K562 (cell line): Measurements from ENCODE around the gene TMEM217. TPM values are rescaled to one million over a fixed set of nuclear protein-coding genes. Genes with fewer than 3 reads are reported as not detected.

Source experiments
- ATAC-seq: fragments of 200-7000 bp; cut with Tn5 transposase; 3 replicates; pipeline ENCODE4 v1.9.1; 2020; ENCODE audit warnings: moderate library complexity
- BruUV-seq: library from RNA; stranded (reverse); fragments of 400-500 nt; replicated peaks from 2 replicates; lab custom pipeline; 2021; lab: Mats Ljungman, UMichigan
- CTCF ChIA-PET: fragments of 300-600 bp; formaldehyde crosslinking; extraction: SDS; loops from one replicate; lab custom pipeline; 2021; ENCODE audit warnings: low intra/inter-chr PET ratio; lab: Yijun Ruan, JAX
- POLR2A ChIA-PET: fragments of 300-600, 350-650 bp; sonication (Branson Sonifier 250); formaldehyde crosslinking; extraction: SDS; loops from one replicate; lab custom pipeline; 2021; ENCODE audit warnings: antibody characterized with exemption, inconsistent platforms; lab: Yijun Ruan, JAX
- DNase-seq, 4 experiments: peaks; one replicate each; pipeline versions ENCODE4 v3.0.0 to v3.0.0-alpha.2; 2011 to 2018; ENCODE audit warnings: low spot score in 3 of 4, mixed read lengths in 3 of 4; ENCODE audit errors: extremely low read depth in 1 of 4
- FAIRE-seq: peaks from 2 replicates; lab custom pipeline; 2011; peaks lifted over from hg19 to GRCh38; lab: Jason Lieb, UNC
- H2AFZ ChIP-seq: 2 replicates; pipeline ENCODE4 v1.6.0; 2011; ENCODE audit warnings: low read depth, low read length, control low read depth, inconsistent platforms
- H3K27ac ChIP-seq: fragments of 200-600 bp; 3 replicates; pipeline ENCODE4 v1.8.0; 2011; ENCODE audit warnings: low read depth, mild to moderate bottlenecking, control low read depth, inconsistent platforms, low read length, moderate library complexity, mixed read lengths; ENCODE audit errors: extremely low read depth
- H3K27me3 ChIP-seq, 2 experiments: fragments of 300-600 bp in 1 of 2; 2 replicates in 1 of 2; 3 replicates in 1 of 2; pipeline versions ENCODE4 v1.6.0 to v1.8.0; 2011; ENCODE audit warnings: inconsistent platforms in 2 of 2, low read length in 2 of 2, mild to moderate bottlenecking in 1 of 2, mixed read lengths in 1 of 2, moderate library complexity in 1 of 2; ENCODE audit not compliant: control insufficient read depth in 2 of 2, insufficient read depth in 2 of 2
- H3K36me3 ChIP-seq: fragments of 300-600 bp; 3 replicates; pipeline ENCODE4 v1.8.0; 2011; ENCODE audit warnings: mild to moderate bottlenecking, low read length, inconsistent platforms; ENCODE audit not compliant: control insufficient read depth, insufficient read depth
- H3K4me1 ChIP-seq, 2 experiments: fragments of 200-600 bp in 1 of 2; replicated peaks in 1 of 2; 2 replicates in 1 of 2; 3 replicates in 1 of 2; pipeline versions ENCODE4 v1.5.1 to v1.8.0; 2011; ENCODE audit warnings: inconsistent platforms in 2 of 2, low read length in 2 of 2, mild to moderate bottlenecking in 1 of 2, mixed read lengths in 1 of 2, moderate library complexity in 1 of 2; ENCODE audit not compliant: control insufficient read depth in 2 of 2, insufficient read depth in 2 of 2
- H3K4me2 ChIP-seq: 2 replicates; pipeline ENCODE4 v1.6.1; 2011; ENCODE audit warnings: low read length, control low read depth, inconsistent platforms, mixed read lengths; ENCODE audit not compliant: insufficient read depth
- H3K4me3 ChIP-seq: fragments of 200-600 bp; sonication (generic), shearing (Covaris generic); 2 replicates; pipeline ENCODE4 v1.5.1; 2016; ENCODE audit warnings: control low read depth, inconsistent platforms
- H3K79me2 ChIP-seq: fragments of 200-600 bp; 3 replicates; pipeline ENCODE4 v1.8.0; 2011; ENCODE audit warnings: low read length, inconsistent platforms; ENCODE audit not compliant: control insufficient read depth, insufficient read depth
- H3K9ac ChIP-seq, 2 experiments: 2 replicates each; pipeline versions ENCODE4 v1.6.0 to v1.6.1; 2011; ENCODE audit warnings: low read depth in 2 of 2, low read length in 2 of 2, control low read depth in 1 of 2, inconsistent platforms in 1 of 2, mild to moderate bottlenecking in 1 of 2, mixed read lengths in 1 of 2; ENCODE audit not compliant: insufficient read depth in 1 of 2
- H3K9me1 ChIP-seq: one replicate; pipeline ENCODE4 v1.6.0; 2011; ENCODE audit warnings: inconsistent platforms, mild to moderate bottlenecking, low read length, moderate library complexity; ENCODE audit not compliant: control insufficient read depth, insufficient read depth
- H3K9me3 ChIP-seq: replicated peaks from 2 replicates; pipeline ENCODE4 v1.5.1; 2011; ENCODE audit warnings: low read depth, low read length, inconsistent platforms; ENCODE audit not compliant: control insufficient read depth, insufficient read depth
- H4K20me1 ChIP-seq: replicated peaks from 2 replicates; pipeline ENCODE4 v1.6.1; 2011; ENCODE audit warnings: low read length, inconsistent platforms, mixed read lengths; ENCODE audit not compliant: control insufficient read depth, insufficient read depth
- MEIS2 ChIP-seq: fragments of 450-650 bp; IDR thresholded peaks from 2 replicates; pipeline ENCODE4 v1.6.1; 2014; ENCODE audit warnings: mild to moderate bottlenecking; ENCODE audit not compliant: partially characterized antibody
- THRAP3 ChIP-seq: fragments of 450-650 bp; IDR thresholded peaks from 2 replicates; pipeline ENCODE4 v1.6.1; 2016; ENCODE audit warnings: mild to moderate bottlenecking, inconsistent platforms, borderline replicate concordance
- WGBS: fragments of 100-300 bp; shearing (Covaris generic); methylation state at CpG from one replicate; pipeline ENCODE4 v1.1.6; 2016; ENCODE audit warnings: low coverage, mixed read lengths; ENCODE audit not compliant: insufficient coverage; ENCODE audit errors: missing lambda C conversion rate; 5-methylcytosine and 5-hydroxymethylcytosine counted together
- in situ Hi-C: fragments of 300-500 bp; cut with MboI; formaldehyde crosslinking; loops from 4 replicates; pipeline ENCODE4 v1.15.0; 2018; ENCODE audit warnings: inconsistent platforms, mixed read lengths
- intact Hi-C: fragments of 100-400 bp; cut with micrococcal nuclease; formaldehyde crosslinking; loops from 2 replicates; pipeline ENCODE4 v1.14.2; 2022
- polyA plus RNA-seq, 8 experiments: library from polyadenylated mRNA; depleted of rRNA in 4 of 8; stranded (reverse) in 5 of 8; unstranded in 3 of 8; fragments of >200 nt; fragmentation: Nextera tagmentation in 2 of 8; fragmentation: Illumina TruSeq in 1 of 8; extraction: Ambion mirVana in 2 of 8; extraction: Trizol in 1 of 8; gene quantifications; 2 replicates each; pipeline versions ENCODE4 v1.2.1 to v1.2.3, GENCODE V29; 2011 to 2014; ENCODE audit warnings: inconsistent platforms in 1 of 8, missing spikeins in 1 of 8
- total RNA-seq, 7 experiments: library from RNA; depleted of rRNA in 6 of 7; stranded (reverse); fragments of >200 nt in 6 of 7; fragmentation: Illumina TruSeq in 2 of 7; extraction: Trizol in 2 of 7; gene quantifications; 2 replicates each; pipeline versions ENCODE4 v1.2.1 to v1.2.3, GENCODE V29; 2011 to 2021; ENCODE audit warnings: low replicate concordance in 1 of 7
- TF ChIP-seq, protein P1 (sequence below): fragments of 450-650 bp; IDR thresholded peaks from 2 replicates; pipeline ENCODE4 v1.6.1; 2016; ENCODE audit warnings: antibody characterized with exemption
- TF ChIP-seq, protein P2 (sequence below), 2 experiments: fragments of 450-650 bp; formaldehyde crosslinking in 1 of 2; IDR thresholded peaks; 2 replicates each; pipeline versions ENCODE4 v1.4.0 to v1.6.1; 2014 to 2020; ENCODE audit warnings: mild to moderate bottlenecking in 2 of 2, borderline replicate concordance in 1 of 2, low read depth in 1 of 2

Gene TMEM217
- total and polyA plus RNA-seq, 9 of the 15 experiments (the other 6 are each of a cell fraction or from before 2014, with no cell fraction given), result 1.3 to 8.0 (median 1.9) TPM

DNA sequence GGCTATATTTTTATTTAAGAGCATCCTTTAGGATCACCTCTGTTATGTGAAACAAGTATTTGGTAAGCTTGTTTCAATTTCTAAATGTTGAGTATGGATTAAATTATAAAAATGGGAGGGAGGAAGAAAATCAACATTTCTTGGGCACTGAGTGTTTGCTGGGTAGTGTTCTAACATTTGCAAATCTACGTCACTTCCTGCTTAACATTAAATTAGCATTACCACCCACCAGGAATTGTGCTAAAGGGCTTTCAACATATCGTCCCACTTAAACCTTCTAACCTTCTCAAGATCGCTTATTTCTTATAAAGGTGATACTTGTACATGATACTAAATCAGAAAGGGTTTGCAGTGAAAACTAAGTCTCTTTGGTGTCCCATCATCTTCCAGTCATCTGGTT lies 7.9 kb upstream of the TMEM217 start (continued):
- TF ChIP-seq, protein P1, sequence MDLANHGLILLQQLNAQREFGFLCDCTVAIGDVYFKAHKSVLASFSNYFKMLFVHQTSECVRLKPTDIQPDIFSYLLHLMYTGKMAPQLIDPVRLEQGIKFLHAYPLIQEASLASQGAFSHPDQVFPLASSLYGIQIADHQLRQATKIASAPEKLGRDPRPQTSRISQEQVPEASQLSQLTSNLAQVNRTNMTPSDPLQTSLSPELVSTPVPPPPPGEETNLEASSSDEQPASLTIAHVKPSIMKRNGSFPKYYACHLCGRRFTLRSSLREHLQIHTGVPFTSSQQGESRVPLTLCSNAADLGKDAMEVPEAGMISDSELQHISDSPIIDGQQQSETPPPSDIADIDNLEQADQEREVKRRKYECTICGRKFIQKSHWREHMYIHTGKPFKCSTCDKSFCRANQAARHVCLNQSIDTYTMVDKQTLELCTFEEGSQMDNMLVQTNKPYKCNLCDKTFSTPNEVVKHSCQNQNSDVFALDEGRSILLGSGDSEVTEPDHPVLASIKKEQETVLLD, result no peak
- TF ChIP-seq THRAP3, result no peak

DNA sequence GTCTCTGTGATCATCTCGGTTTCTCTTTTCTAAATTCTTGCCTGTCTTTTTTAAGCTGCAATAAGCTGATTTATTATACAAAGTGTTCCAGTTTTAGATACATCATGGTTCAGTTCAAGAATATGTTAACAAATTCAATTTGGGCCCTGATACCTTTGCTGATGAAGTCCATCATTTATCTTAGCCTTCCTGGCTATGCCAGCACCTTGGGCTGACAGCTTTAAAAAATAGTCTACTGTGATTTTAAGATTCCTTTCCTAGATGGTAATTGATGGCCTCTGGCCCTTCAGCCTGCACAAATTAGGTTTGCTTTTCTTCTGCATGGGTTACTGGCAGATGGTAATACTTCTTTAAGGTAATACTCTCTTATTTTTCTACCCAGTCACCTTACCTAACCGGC lies 7.1 kb upstream of the TMEM217 start:
- peaks cover 6% of the 10 kb centered on the region; the same call in 1 of the 2 replicates for H4K20me1 ChIP-seq
- WGBS, result 50% methylated on average over 2 of the region's 2 CpGs
- no peaks in the 10 kb centered on the region for H3K9me1 ChIP-seq
- ATAC-seq, result no peak
- no peak overlapping the region for H3K9ac ChIP-seq
- TF ChIP-seq MEIS2, result peak; percentile 27
- TF ChIP-seq, protein P2, sequence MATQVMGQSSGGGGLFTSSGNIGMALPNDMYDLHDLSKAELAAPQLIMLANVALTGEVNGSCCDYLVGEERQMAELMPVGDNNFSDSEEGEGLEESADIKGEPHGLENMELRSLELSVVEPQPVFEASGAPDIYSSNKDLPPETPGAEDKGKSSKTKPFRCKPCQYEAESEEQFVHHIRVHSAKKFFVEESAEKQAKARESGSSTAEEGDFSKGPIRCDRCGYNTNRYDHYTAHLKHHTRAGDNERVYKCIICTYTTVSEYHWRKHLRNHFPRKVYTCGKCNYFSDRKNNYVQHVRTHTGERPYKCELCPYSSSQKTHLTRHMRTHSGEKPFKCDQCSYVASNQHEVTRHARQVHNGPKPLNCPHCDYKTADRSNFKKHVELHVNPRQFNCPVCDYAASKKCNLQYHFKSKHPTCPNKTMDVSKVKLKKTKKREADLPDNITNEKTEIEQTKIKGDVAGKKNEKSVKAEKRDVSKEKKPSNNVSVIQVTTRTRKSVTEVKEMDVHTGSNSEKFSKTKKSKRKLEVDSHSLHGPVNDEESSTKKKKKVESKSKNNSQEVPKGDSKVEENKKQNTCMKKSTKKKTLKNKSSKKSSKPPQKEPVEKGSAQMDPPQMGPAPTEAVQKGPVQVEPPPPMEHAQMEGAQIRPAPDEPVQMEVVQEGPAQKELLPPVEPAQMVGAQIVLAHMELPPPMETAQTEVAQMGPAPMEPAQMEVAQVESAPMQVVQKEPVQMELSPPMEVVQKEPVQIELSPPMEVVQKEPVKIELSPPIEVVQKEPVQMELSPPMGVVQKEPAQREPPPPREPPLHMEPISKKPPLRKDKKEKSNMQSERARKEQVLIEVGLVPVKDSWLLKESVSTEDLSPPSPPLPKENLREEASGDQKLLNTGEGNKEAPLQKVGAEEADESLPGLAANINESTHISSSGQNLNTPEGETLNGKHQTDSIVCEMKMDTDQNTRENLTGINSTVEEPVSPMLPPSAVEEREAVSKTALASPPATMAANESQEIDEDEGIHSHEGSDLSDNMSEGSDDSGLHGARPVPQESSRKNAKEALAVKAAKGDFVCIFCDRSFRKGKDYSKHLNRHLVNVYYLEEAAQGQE (IDR thresholded peaks at IDR 0.05; ENCODE audit: borderline replicate concordance), result no peak
- TF ChIP-seq, protein P2 (CRISPR knock-in tag; IDR thresholded peaks at IDR 0.05; ENCODE audit: low read depth), result no peak
- TF ChIP-seq, all 486 proteins: peak for 1
- Histone ChIP-seq H3K4me1 (peaks cover 0 to 2% of the 10 kb centered on the region in 2 experiments; a peak in 2 of 5 replicates), H3K36me3 (peaks cover 25% of the 10 kb centered on the region), H3K27me3 (no peaks in the 10 kb centered on the region), H3K9me3 (no peaks in the 10 kb centered on the region), H3K4me3 (no peak overlapping the region), H3K4me2 (no peak overlapping the region), H3K27ac (no peak overlapping the region), H2AFZ (no peak overlapping the region), H3K79me2 (peaks cover 63% of the 10 kb centered on the region)
- DNase-seq (no peak), FAIRE-seq (no peak)
- no TSS peak for BruUV-seq
- intact Hi-C loops, result no loop called here
- in situ Hi-C loops, result no loop called here
- POLR2A ChIA-PET, result interaction anchor here (0.7 to 1.1 kb wide), 3 partner anchors 11 to 18 kb away, joined by 3 read pairs; no protein-coding TSS in a partner anchor
- CTCF ChIA-PET, result no interaction called here
